Chondrocyte (in vitro differentiated cells): Measurements from ENCODE around the gene EMID1. TPM values are rescaled to one million over a fixed set of nuclear protein-coding genes. Genes with fewer than 3 reads are reported as not detected.
A peak's percentile ranks its signal among the peaks of the same experiment; 100 is the strongest.

Source experiments
- DNase-seq: peaks from one replicate; pipeline ENCODE4 v3.0.0; 2021; ENCODE audit warnings: mixed read lengths, low spot score
- H3K27ac Mint-ChIP-seq: one replicate; pipeline ENCODE4 v1.8.0; 2021; ENCODE audit warnings: mild to moderate bottlenecking, moderate library complexity, mixed read lengths; ENCODE audit not compliant: unreplicated experiment
- H3K27me3 Mint-ChIP-seq: 2 replicates; pipeline ENCODE4 v1.8.0; 2021; ENCODE audit warnings: low read depth, mixed read lengths
- H3K36me3 Mint-ChIP-seq: 2 replicates; pipeline ENCODE4 v1.8.0; 2021; ENCODE audit warnings: low read depth, mixed read lengths
- H3K4me1 Mint-ChIP-seq: 2 replicates; pipeline ENCODE4 v1.8.0; 2021; ENCODE audit warnings: low read depth, mild to moderate bottlenecking, mixed read lengths
- H3K4me3 Mint-ChIP-seq: one replicate; pipeline ENCODE4 v1.8.0; 2021; ENCODE audit warnings: mild to moderate bottlenecking, moderate library complexity, mixed read lengths; ENCODE audit not compliant: unreplicated experiment
- H3K9me3 Mint-ChIP-seq: 2 replicates; pipeline ENCODE4 v1.8.0; 2021; ENCODE audit warnings: low read depth, mixed read lengths
- total RNA-seq: library from RNA; stranded (reverse); gene quantifications from 3 replicates; pipeline ENCODE4 v1.2.1, GENCODE V29; 2021
- TF ChIP-seq, protein P1 (sequence below): fragments of 200-600 bp; sonication (generic); IDR thresholded peaks from 2 replicates; pipeline ENCODE4 v1.5.0; 2021; ENCODE audit warnings: antibody characterized with exemption, mild to moderate bottlenecking, moderate library complexity

Gene EMID1
- total RNA-seq, 1 donor from 2014 or later = not detected

DNA sequence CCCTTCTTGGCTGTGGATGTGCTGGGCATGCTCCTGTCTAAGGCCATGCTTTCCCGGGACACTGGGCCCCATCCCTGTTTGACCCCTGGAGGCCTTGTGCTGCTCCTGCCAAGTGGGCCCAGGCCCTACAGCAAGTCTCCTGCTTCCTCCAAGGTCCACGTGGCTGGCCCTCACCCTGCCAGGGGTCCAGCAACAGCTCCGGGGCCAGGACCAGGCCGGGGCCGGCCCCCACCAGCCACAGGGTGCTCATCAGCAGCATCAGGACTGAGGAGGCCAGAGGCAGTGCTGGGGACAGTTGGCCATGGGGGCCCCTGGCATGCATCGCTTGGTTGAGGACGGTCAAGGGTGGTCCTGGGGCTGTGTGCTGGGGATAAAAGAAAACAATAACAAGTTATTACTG is 59.6 kb downstream of the EMID1 start:
- Mint-ChIP-seq H3K9me3 (no peaks in the 10 kb centered on the region), H3K36me3 (peaks cover 5% of the 10 kb centered on the region), H3K4me3 (no peak overlapping the region), H3K27ac (no peak overlapping the region), H3K4me1 (peaks cover 28% of the 10 kb centered on the region), H3K27me3 (no peaks in the 10 kb centered on the region)
- TF ChIP-seq, protein P1, sequence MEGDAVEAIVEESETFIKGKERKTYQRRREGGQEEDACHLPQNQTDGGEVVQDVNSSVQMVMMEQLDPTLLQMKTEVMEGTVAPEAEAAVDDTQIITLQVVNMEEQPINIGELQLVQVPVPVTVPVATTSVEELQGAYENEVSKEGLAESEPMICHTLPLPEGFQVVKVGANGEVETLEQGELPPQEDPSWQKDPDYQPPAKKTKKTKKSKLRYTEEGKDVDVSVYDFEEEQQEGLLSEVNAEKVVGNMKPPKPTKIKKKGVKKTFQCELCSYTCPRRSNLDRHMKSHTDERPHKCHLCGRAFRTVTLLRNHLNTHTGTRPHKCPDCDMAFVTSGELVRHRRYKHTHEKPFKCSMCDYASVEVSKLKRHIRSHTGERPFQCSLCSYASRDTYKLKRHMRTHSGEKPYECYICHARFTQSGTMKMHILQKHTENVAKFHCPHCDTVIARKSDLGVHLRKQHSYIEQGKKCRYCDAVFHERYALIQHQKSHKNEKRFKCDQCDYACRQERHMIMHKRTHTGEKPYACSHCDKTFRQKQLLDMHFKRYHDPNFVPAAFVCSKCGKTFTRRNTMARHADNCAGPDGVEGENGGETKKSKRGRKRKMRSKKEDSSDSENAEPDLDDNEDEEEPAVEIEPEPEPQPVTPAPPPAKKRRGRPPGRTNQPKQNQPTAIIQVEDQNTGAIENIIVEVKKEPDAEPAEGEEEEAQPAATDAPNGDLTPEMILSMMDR = no peak
- no peak for DNase-seq

GRCh38 chr22:29265929-29266328 is 60.2 kb downstream of the EMID1 start:
- Mint-ChIP-seq H3K27ac (peak overlapping the region; percentile 100), H3K36me3 (peaks cover 7% of the 10 kb centered on the region), H3K4me3 (peak overlapping the region; percentile 88), H3K27me3 (no peaks in the 10 kb centered on the region), H3K9me3 (no peaks in the 10 kb centered on the region), H3K4me1 (peaks cover 34% of the 10 kb centered on the region)
- no peak for DNase-seq
- TF ChIP-seq, protein P1 = no peak

DNA sequence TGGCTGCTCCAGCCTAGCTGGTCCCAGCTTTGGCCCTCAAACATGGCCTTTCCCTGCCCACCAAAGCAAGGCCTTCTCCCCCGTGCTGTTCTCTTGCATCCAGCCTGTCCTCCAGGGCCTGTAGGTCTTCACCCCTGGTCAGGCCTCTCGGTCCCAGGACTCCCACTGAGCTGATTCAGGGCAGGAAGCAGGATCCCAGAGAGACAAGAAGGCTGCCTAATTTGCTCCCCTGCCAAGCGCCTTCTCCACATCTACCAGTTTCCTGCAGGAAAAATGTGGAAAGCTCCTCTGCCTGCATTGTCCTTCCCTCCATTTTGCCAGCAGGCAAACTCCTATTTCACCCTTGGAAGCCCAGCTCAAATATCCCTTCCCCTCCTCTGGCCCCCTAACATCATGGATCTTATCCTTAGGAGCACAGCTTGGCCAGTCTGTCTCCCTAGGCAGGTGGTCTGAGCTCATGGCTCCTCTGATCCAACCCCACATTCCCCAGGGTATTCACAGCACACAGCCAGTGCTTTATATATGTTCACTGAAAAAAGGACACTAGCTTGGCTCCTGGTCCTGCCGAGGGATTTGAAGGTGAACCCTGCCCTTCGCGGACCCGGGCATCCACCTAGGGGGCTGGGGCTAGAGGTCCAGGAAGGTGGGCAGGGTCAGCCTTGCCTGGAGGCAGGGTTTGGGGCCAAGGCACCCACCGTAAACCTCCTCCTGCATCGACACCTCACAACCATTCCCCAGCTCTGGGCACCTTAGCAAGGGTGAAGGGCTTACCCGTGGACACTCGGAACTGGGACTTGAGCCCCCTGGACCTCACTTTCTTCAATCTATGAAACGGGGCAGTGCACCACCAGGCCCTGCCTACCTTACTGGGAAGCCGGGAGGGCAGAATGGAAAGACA is 61.1 kb downstream of the EMID1 start:
- Mint-ChIP-seq H3K4me1 (peaks cover 43% of the 10 kb centered on the region), H3K36me3 (peaks cover 8% of the 10 kb centered on the region), H3K9me3 (no peaks in the 10 kb centered on the region), H3K27me3 (no peaks in the 10 kb centered on the region), H3K4me3 (peak overlapping the region; percentile 88), H3K27ac (peak overlapping the region; percentile 100)
- DNase-seq = no peak
- TF ChIP-seq, protein P1 = no peak

- Mint-ChIP-seq H3K27ac (peak overlapping the region; percentile 100), H3K4me1 (peaks cover 50% of the 10 kb centered on the region), H3K4me3 (peak overlapping the region; percentile 88), H3K36me3 (peaks cover 11% of the 10 kb centered on the region), H3K9me3 (no peaks in the 10 kb centered on the region), H3K27me3 (no peaks in the 10 kb centered on the region)
- no peak for DNase-seq
- TF ChIP-seq, protein P1 = no peak
Measured at GRCh38 chr22:29267462-29267857, 61.8 kb downstream of the EMID1 start.

- DNase-seq = peak; percentile 97
- Mint-ChIP-seq H3K27ac (peak within 1 kb of the TSS; percentile 100), H3K27me3 (no peaks in the 10 kb centered on the region), H3K4me3 (peak within 1 kb of the TSS; percentile 88), H3K36me3 (peaks cover 13% of the 10 kb centered on the region), H3K4me1 (peaks cover 54% of the 10 kb centered on the region), H3K9me3 (no peaks in the 10 kb centered on the region)
- TF ChIP-seq, protein P1 = no peak
Measured at GRCh38 chr22:29267858-29268510, 62.3 kb downstream of the EMID1 start, which contains the start of the genes EWSR1 and RHBDD3. TSS of gene EWSR1 (plus strand) at chr22:29268268. CDS start at chr22:29268337, 69 bp downstream. TSS of gene RHBDD3 (minus strand) at chr22:29267981. CDS start at chr22:29265626, 2,355 bp downstream.
